OCI-LY7 (cell line): Measurements from ENCODE around the gene PRR16.

Experiments used
- CTCF ChIP-seq: fragments of 200-600 bp; sonication (generic); conservative IDR thresholded peaks from 2 replicates; pipeline ENCODE4 v1.5.1; 2014; ENCODE audit warnings: mild to moderate bottlenecking, antibody characterized with exemption, low read length, moderate library complexity, mixed read lengths
- EZH2phosphoT487 ChIP-seq: fragments of 200-600 bp; sonication (generic); IDR thresholded peaks from 2 replicates; pipeline ENCODE4 v1.6.1; 2018; ENCODE audit warnings: low read depth, borderline replicate concordance, mild to moderate bottlenecking, mixed run types, antibody characterized with exemption, low read length, moderate library complexity, mixed read lengths

- TF ChIP-seq CTCF (no peak), EZH2phosphoT487 (no peak)
Observed at GRCh38 chr5:120529386-120529785, 65.3 kb downstream of the PRR16 start.
